GM12872 (cell line): Measurements from ENCODE around the gene ZNRF3.

Experiments
- CTCF ChIP-seq: IDR thresholded peaks from 3 replicates; pipeline ENCODE4 v1.5.1; 2011; ENCODE audit warnings: low read depth, mild to moderate bottlenecking, low read length, moderate library complexity; ENCODE audit not compliant: insufficient read depth

The ZNRF3 gene

GRCh38 chr22:29012952-29013351, 129.6 kb downstream of the ZNRF3 start:
- no peak for TF ChIP-seq CTCF

DNA sequence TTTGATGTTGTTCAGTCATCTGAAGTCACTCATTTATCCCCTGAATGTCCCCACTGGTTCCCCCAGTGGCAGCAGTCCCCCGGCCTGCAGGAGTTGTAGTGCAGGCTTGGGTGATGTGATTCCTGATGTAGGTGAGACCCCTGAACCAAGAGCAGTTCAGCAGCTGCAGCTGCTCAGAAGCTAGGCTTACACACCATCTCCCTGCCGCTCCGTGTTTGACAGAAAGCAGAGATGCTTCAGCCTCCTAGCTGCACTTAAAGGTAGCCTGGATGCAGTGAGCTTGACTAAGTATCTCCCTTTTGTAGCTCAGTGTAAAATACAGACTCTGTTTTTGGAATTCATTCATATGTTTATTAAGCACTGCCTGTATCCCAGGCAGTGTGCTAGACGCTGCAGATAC, 130.9 kb downstream of the ZNRF3 start:
- TF ChIP-seq CTCF = no peak

GRCh38 chr22:29014773-29015172, 131.4 kb downstream of the ZNRF3 start:
- TF ChIP-seq CTCF = no peak

DNA sequence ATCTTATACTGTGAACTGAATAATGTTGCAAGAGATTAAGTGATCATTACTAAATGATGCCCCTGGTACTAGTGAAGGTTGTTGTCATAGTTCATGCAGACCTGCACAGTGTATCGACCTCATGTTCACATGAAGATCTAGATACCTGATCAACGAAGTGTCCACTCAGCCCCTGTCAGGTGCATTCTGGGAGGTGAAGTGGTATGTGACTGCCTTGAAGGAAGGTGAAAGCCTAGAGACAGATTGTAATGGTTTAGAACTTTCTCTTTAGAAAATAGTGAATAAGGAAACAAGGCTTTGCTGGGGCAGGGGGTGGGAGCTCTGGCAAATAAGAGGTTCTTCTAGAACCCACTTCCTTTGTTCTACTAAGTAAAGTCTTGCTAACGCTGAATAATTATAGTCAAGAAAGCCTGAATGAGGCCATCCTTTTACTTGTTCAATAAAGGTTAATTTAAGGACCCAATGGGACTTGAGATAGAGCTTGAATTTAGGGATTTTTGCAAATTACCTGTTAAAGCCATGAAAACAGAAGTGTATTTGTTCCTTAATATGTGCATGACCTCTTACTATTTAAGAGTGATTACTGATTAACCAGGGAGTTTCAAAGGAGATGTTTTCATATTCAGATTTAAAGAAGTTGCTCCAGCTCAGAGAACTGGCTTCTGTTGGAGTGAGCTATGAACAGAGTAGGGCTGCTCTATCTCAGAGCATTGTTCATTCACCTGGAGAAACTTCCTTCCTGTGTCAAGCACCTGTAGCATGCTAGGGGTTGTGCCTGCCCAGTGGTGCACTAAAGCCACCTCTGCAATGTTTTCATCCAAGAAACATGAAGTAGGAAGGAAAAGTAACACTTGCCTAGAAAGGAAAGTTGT, 132.9 kb downstream of the ZNRF3 start:
- no peak for TF ChIP-seq CTCF

GRCh38 chr22:29018293-29019189, 135.2 kb downstream of the ZNRF3 start:
- no peak for TF ChIP-seq CTCF

GRCh38 chr22:29022101-29022817, 138.9 kb downstream of the ZNRF3 start:
- no peak for TF ChIP-seq CTCF
